HG02870 (cell line): ENCODE measurements around the gene GRID2IP.

Experiments
- ATAC-seq: cut with Tn5 transposase; IDR thresholded peaks from one replicate; pipeline ENCODE4 v1.9.1; 2021; ENCODE audit warnings: mild to moderate bottlenecking, moderate library complexity; ENCODE audit not compliant: unreplicated experiment

GRID2IP gene

DNA sequence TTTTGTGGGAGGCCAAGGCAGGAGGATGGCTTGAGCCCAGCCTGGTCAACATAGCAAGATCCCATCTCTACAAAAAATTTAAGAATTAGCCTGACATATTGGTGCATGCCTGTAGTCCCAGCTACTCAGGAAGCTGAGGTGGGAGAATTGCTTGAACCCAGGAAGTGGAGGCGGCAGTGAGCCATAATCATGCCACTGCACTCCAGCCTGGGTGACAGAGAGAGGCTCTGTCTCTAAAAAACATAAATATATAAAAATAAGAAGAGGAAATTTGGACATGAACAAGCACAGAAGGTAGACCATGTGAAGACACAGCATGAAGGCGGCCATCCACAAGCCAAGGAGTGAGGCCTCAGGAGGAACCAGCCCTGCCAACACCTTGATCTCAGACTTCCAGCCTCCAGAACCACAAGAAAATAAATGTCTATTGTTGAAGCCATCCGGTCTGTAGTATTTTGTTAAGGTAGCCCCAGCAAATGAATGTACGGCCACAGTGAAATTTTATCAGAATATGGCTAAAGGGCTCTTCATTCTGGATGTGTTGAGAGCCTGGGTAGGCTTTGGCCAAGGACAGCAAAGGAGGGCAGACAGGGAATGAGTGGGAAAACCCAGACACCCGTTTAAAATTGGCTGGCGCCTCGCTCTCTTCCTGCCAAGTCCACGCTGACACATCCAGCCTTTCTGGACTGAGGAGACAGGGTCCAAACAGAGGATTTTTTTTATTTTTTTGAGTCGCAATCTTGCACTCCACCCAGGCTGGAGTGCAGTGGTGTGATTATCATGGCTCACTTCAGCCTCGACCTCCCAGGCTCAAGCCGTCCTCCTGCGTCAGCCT lies 12.9 kb upstream of the GRID2IP start:
- ATAC-seq: no peak

DNA sequence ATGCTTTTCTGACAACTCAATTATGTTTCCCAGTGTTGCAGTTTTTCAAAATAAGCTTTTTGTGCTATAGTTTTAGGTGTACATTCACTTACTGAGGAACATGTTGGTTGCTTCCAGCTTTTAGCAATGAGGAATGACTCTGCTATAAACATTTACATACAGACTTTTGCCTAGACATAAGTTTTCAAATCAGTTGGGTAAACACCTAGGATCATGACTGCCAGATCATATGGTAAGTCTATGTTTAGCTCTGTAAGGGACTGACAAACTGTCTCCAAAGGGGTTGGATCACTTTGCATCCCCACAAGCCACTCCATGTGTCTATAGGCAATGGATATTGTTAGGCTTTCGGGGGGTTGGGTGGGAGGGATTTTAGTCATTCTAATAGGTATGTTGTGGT lies 10.8 kb upstream of the GRID2IP start:
- ATAC-seq: no peak

DNA sequence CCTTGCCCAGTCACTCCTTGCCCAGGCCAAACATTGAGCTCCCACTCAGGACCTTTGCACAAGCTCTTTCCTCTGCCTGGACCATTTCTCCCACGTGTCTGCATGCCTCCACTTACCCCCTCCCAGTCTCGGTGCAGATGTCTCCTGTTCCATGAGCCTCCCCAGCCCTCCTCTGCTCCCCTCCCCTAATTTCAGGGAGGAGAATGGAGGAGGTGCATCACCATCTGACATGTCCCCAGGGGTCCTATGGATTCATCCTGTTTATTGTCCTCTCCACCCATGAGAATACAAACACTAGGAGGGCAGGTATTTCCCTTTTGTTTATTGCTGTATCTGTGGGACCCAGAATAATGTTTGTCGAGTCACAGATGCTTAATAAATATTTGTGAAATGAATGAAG lies 8.6 kb upstream of the GRID2IP start:
- no peak for ATAC-seq

DNA sequence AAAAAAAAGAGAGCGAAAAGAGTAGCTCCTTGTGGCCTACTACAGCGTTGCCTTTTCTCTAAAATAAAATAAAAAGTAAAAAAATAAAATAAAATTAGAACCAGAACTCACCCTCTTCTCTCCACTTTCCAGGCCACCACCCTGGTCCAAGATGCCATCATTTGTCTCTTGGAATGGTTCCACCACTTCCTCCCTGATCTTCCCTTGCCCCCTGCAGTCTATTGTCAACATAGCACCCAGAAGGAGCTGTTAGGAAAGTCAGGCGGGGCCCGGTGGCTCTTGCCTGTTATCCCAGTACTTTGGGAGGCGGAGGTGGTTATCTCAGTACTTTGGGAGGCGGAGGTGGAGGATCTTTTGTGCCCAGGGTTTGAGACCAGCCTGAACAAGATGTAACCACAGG lies 7.6 kb upstream of the GRID2IP start:
- ATAC-seq: no peak

DNA sequence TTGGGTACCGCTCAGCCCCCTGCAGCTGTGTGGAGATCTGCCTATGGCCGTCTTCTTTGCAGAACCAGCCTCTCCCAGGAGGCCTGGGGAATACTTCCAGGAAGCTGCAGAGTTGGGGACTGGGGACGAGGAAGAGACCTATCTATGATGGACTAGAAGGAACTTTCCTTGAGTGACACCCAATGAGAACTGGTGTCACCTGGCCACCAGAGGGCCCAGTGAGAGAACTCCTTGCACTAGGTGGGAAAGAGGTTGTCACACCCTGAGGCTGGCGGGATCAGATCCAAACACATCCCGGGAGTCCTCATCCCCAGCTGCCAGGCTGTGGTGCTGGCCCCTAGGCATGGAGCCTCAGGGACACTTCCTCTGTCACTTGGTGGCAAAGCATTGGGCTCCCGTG lies 4.9 kb upstream of the GRID2IP start:
- ATAC-seq: no peak

DNA sequence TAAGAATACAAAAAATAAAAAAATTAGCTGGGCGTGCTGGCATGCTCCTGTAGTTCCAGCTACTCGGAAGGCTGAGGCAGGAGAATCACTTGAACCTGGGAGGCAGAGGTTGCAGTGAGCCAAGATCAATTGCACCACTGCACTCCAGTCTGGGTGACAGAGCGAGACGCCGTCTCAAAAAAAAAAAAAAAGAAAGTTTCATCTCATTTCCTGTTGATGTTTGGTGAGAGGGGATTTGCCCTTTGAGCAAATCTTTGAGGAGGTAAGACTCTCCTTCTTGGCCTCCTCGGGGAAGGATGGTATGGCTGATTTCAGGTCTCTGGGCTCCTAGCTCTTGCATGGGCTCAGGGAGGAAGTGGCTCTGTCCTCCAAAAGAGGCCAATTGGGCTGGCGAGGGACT lies 3.6 kb upstream of the GRID2IP start:
- no peak for ATAC-seq

DNA sequence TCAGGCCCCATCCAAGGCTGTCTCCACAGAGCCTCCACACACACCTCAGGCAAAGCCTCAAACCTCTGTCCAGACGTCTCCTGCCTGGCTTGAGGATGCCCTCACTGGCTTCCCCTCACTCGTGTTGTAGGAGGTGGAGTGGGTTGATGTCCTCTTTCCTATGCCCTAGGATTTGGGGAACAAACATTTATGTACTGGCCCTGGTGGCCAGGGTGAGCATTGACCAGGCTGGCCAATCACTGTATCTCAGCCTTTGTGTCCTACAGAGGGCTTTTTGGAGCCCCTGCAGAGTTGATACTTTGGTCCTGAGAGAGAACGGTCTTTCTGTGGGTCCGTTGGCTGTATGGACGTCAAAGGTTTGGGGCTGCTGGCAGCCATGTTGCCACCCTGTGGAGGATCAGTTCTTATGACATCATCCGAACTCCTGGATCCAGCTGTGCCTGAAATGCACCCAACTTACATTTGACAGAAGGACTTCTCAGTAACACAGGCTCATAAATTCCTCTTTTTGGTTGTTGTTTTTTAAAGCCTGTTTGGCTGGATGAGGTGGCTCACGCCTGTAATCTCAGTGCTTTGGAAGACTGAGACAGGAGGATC lies 2.3 kb upstream of the GRID2IP start:
- ATAC-seq: no peak

DNA sequence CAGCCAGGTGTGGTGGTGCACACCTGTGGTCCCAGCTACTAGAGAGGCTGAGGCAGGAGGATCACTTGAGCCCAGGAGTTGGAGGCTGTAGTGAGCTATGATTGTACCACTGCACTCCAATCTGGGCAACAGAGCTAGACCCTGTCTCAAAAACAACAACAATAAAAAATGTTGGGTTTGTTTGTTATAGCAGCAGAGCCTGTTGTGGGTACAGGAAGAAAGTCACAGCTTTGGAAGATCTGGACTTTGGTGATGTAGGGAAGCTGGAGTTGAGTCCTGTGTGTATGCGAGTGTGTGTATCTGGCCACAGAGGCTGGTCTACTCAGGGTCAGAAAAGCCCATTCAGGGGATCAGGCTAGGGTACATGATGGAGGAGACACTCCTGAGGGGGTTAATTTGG lies 3.9 kb downstream of the GRID2IP start:
- ATAC-seq: no peak

DNA sequence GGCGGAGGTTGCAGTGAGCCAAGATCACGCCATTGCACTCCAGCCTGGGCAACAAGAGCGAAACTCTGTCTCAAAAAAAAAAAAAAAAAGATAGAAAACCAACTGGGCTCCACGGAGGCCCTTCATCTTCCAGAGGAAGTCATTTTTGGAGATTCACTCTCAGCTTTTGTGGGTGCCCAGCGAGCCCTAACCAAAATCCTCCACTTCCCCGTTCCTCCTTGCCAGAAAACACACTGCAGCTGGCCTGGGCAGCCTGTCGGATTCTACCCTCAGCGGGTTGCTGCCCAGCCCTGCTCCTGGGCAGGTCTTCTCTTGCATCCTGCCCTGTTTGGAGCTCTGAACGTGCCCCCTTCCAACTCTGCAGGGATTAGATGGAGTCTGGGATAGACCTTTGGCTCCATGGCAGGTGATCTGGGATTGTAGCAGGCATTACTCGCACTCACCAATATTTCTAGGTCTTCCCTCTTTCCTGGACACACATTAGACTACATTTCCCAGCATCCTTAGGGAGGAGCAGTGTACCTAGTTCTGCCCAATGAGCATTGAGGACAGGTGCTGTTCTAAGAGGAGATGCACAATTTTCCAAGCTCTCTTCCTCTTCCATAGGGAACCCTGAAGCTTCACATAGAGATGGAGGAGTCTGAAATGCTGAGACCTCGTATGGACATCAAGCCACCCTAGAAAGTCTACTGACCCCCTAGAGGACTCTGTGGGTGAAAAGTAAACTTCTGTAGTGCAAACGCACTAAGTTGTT lies 4.6 kb downstream of the GRID2IP start:
- no peak for ATAC-seq

DNA sequence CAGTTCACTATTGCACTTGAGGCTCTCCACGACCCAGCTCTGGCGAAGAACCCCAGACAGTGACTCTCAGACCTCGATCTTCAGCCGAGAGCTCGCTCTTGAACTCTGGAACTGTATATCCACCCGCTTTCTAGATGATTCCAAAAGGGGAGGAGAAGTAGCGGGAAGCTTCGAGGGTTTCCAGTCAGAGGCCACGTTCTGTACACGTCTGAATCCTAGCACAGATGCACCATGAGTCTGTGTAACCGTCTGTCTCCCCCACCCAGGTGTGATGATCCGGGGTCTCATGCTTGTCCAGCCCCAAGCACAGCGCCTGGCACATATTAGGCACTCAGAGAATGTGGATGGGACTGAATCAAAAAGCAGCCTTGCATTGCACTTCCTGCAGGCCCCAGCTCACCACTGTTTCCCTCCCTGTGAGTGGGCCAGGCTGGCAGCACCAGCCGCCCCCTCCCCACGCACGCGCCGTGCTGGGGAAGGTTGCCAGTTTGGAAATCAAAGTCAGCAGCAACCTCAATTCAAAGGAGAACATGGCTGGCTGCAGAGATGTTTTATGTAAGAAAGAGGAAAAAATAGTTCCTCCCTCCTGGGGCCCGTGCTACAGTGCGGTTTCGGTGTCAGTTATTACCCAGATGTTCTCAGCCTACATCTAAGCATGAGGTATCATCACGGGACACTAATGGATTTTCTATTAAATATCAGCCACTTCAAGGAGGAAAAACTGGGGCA lies 5.7 kb downstream of the GRID2IP start:
- ATAC-seq: peak; percentile 62

DNA sequence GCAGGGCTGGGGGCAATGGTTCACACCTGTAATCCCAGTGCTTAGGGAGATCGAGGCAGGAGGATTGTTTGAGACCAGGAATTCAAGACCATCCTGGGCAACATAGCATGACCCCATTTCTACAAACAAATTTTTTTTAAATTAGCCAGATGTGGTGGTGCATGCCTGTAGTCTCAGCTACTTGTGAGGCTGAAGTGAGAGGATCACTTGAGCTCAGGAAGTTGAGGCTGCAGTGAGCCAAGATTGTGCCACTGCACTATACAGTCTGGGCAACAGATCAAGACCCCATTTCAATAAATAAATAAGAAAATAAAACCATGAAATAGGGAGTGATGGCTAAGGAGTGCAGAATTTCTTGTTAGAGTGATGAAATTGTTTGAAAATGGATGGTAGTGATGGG lies 8.9 kb downstream of the GRID2IP start:
- no peak for ATAC-seq

DNA sequence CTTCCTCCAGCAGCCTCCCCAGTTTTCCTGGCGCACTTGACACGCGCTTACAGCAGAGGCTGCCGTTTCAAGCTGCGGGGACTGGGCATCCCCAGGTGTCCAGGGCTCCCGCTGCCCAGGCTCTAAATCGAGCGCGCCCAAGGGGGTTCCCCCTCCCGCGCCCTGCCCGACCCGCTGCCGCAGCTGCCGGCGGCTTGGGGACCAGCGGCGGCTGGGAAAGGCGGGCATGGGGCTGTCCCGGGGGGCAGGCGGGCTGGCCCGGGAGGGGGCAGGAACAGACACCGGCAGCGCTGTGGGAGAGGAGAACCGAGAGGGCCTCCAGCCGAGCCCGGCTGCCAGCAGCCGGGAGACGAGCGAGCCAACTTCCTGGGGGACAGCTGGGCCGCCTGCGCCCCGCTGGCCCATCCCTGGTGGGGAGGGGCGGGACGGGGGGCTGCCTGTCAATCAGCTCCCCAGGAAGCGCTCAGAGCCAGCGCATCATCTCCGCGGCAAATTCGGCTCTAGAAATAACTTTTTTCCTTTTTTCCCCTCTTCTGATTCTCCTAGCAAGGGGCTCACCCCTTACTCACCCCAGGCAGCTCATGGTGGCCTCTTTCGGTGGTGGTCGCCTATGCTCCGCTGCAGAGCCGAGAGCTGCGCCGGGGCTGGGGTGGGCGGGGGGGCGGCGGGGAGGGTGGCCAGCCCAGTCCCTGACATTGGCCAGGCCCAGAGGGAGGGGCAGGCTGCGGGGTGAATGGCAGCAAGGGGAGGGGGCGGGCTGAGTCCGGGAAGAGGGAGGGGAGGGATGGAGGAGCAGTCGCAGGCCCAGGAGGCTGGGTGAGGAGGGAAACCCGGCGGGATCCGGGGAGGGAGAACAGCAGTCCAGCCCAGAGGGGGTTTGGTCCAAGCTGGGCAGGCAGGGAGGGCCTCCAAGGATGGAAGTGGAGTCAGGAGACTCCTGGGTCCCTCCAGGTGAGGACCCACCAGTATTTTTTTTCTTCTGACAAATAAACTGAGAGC lies 14.7 kb downstream of the GRID2IP start:
- ATAC-seq: no peak

DNA sequence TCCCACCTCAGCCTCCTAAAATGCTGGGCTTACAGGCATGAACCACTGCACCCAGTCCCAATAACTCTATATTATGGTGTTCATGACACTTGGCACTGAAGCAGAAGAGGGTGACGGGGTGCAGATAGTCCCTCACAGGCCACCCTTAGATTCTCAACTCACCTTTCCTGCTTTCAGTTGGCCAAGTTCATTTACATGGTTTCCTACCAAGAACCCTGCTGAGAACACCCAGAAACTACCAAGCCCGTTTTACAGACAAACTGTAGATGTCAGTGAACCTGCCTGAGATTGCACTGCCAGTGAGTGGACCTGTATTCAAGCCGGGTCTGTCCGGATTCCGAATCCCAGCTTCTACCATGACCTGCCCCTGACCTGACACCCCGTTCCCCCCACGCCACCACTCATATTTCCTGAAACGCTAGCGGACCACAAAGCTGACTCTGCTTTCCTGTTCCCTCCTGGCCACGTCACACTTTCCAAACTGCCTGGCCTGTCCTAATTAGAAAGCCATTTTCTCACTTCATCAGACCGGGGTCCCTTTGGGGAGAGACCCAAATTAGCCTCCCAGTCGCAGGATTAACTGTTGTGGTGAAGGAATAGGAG lies 17.3 kb downstream of the GRID2IP start:
- ATAC-seq: peak; percentile 38

DNA sequence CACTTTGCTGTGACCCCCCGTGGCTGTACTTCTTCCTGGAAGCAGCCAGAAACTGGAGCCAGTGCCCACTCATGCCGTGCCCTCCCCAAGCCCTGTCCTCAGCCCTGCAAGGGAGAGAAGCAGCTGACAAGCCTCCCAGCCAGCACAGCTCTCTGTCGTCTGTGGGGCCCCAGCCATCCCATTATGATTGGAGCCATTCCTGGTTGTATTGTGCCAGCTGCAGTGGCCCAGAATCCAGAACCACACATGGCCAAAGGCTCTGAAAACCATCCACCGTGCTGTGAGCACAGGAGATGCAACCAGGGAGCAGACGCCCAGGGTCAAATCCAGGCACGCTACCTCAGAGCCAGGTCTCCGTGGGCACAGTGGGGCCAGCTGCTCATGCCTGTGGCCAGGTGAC lies 18.7 kb downstream of the GRID2IP start:
- ATAC-seq: no peak

DNA sequence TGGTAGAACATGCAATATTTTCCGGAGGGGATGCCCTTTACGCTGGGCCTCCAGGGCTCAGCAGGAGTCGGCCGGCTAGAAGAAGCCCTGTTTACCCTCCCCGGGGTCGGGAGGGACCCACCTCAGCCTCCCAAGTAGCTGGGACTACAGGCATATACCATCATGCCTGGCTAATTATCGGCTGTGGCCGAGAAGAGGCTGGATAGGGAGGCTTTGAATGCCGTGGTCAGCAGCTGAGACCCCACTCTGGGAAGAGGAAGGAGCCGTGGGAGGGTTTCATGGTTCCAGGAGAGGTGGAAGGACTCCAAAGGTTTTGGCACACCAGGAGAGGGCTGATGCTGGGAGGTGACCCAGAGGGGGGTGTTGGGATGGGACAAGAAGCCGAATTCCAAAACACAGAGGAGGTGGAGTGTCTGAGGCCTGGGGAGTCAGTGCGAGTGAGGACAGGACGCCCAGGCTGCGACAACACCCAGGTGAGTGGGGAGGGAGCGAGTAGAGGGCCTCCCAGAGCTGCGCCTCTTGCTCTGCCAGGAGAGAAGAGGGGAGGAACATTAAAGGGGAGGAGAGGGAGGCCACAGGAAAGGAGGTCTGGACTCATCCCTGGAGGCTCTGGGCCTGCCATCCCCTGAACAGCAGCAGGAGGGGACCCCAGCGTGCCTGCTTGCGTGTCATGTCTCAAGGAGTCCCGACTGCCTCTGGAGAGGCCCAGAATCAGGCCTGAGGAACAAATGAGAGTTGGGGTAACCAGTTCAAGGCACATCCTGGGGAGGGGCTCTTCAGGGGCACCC lies 19.6 kb downstream of the GRID2IP start:
- ATAC-seq: no peak

DNA sequence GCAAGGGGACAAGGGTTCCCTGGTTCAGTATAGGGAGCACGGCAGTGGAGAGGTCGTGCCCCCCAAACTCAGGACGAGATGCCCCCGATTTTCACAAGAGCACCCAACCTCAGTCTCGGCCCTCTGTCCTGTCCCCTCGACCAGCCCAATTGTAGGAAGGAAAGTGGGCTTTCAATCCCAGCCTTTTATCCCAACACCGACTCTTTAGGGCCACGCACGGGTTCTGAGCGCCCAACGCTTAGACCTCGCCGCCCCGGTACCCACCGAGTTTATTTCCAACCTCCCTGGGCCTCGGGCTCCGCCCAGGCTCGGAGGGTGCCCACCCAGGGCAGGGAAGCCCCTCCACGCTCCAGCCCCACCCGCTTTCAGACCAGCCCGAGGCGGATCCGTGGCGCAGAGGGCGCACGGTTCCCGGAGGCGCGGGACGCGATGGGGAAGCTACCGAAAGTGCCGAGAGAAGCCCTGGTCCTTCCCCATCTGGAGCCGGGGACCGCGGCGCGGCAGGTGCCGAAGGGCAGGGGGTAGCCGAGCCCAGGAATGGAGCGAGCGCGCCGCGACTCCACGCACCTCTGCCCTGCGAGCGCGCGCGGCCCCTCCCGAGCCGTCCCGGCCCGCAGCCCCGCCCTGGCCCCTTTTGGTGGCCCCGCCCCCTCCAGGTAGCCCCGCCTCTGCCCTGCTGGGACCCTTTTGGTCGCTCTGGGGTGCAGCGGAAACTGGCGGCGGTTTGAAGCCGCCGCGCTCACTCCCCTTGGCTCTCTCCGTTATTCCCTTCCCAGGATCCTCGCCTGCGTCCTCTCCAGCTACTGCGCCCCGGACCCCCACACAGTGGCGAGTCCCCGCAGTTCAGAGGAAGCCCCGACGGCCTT lies 20.4 kb downstream of the GRID2IP start:
- peak; percentile 28 for ATAC-seq

DNA sequence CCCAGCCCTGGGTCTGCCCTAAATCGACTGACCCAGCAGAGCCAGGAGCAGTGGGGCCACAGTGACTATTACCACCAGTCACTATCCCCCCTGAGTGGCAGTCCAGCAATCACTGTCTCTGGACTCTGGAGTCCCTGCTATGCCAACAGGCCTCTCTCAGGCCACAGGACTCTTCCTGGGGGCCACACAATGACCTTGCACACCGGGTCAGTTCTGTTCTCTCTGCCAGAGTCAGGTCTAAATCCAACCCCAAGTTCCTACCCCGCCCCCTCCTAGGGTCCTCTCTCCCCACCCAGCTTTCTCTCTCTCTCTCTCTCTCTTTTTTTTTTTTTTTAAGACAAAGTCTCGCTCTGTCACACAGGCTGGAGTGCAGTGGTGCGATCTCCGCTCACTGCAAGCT lies 21.6 kb downstream of the GRID2IP start:
- ATAC-seq: no peak
